HPDE6-E6E7 (cell line): ENCODE data around the gene MROH7.

Experiments
- DNase-seq: peaks from one replicate; pipeline ENCODE4 v3.0.0; 2011; ENCODE audit warnings: missing footprints; ENCODE audit errors: extremely low spot score

Gene MROH7

DNA sequence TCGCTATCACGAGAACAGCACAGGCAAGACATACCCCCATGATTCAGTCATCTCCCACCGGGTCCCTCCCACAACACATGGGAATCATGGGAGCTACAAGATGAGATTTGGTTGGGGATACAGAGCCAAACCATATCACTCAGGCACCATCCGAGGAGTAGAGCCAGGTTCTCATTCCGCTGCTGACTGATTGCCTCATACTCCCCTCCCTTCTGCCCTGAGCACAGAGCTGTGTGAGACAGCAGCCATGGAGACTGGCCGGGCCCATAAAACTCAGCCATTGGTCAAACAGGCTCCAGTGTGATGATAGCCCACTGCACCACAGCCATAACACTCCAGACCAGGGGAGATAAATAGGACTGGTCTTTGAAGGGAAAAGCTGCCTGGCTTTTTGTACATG lies 96.7 kb downstream of the MROH7 start:
- DNase-seq = no peak

DNA sequence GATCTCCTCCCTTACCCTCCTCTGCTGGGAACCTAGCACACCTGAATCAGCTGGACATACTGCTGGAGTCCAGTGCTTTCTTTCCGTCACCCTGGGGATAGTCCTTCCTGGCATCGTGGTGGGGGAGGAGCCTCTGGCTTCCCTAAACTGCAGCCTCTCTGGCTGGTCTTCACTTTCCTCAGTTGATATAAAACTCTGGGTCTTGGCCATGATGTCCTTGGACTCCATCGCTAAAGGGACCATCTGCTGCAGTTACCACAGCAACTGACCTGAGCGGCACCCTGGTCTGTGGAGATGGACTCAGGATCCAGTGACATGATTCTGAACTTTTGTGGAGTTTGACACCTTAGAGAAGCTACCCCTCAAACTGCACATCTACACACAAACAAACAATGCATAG lies 99.9 kb downstream of the MROH7 start:
- no peak for DNase-seq

DNA sequence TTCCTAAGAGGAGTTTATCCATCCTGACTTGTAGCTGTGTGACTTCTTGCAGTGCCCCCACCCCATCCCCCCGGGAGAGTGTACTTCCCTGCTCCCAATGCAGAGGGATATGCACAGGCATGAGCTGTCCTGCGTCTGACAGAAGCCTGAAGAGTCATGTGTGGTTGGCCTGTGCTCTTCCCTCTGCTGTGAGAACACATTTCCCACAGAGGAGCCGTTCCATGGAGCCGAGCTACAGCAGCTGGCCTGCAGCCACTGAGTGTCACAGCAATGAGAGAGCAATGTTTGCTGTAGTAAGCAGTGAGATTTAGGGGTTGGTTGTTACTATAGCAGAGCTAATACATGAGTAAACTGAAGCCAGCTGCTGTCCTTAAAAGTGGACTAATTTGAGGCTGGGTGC lies 100.7 kb downstream of the MROH7 start:
- no peak for DNase-seq

DNA sequence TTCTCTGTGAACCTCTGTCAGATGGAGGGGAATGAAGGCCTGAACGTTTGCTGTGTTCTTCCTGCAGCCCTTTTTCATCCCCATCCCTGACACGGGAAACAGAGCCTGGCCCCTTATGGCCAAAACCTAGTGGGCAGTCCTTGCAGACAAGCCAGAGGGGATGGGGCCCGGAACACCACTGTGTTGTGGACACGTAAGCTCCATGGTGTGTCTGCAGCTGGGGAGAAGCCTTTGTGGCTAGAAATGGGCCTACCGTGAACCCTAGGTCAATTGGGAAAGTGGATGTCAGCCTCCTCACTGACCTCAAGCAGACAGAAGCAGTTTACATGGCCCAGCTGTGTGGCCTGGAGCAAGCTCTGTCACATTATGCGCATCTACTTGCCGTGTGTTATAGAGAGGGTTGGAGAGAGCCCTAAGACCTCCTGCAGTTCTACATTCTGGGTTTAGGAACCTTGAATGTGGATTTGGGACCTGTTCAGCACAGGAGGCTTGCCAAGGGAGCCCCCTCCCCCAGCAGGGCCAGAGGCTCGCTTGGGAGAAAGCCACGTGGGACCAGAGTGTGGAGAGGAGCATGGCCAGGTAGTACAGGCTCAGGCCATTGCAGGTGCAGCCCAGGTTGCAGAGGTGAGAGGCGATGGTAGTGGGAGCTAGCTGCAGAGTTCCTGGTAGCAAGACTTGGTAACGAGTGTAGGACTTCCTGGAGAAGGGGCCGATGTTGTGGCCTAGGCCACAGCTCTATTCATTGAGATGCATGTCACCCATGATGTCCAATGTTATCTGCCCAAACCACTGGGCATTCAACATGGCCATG lies 102.0 kb downstream of the MROH7 start:
- no peak for DNase-seq

DNA sequence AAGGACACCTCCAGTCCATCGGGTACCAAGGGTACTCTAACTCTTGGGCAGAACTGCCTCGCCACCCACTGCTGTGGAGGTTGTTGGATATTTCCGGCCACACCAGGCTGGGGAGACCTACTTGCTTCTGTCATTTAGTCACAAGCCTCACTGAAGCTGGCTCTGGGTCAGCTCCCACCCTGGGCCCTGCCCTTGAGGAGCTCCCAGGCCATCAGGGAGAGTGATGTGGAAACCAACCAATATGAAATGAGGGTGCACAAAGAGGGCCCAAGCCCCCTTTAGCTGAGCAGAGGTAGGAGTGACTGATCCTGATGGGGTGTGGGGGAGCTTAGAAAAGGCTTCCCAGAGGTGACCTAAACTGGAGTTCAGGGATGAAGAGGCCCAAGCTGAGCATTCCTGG lies 103.1 kb downstream of the MROH7 start:
- no peak for DNase-seq

DNA sequence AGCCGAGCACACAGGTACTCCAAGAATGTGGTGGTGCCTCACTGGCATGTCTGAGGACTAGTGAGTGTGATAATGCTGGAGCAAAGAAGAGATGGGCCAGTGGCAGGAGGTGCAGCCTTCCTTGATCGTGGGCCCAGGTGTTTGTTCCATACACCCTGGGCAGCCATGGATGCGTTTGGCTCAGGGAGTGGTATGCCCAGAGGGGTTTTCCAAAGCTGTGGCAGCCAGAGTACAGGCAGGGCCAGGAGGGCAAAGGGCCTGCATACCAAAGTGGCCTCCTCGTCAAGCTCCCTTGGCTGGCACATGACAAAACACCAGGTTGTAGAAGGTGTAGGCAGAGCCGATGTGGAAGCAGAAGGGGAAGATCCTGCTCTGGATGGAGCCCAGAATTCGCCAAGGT lies 103.7 kb downstream of the MROH7 start:
- no peak for DNase-seq

DNA sequence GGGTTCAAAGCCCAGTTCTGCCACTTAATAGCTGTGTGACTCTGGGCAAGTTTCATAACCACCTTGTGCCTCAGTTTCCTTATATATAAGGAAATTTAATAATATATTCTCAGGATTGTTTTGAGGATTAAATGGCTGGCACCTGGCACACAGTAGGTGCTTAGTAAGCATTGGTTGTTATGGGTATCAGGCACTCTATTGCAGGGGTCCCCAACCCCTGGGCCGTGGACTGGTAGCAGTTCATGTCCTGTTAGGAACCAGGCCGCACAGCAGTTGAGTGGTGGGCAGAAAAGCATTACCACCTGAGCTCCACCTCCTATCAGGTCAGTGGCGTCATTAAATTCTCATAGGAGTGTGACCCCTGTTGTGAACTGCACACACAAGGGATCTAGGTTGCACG lies 104.3 kb downstream of the MROH7 start:
- DNase-seq = no peak

DNA sequence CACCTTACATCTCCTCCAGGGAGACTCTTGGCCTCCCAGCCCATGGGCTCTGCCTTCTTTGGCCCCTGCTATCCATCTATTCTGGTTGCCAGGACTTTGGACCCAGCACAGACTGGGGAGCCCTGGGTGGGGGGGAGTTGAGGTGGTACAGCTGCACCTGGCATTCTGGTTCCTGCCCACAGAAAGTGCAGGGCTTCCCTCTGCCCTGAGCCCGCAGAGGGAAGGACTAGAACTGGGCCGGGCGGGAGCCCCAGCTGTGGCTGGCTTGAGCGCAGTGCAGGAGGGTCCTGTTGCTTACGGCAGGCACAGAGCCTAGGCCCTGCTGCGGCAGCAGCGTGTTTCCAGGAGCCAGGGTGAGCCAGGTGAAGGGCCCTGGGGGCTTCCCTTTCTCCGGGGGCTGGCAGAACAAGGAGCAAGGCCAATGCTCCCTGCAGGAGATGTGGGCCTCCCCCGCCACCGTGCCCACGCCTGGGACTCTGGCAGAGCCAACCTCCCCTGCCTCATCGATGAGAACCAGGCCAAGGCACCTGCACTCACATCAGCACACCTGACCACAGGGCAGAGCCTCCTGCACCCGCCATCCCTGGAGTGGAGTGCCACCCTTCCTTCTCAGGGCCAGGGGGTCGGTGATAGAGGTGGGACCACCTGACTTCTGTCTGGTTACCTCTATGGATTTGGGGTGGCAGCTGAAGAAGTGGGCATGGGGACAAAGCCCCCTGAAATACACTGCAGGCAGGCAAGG lies 106.7 kb downstream of the MROH7 start:
- no peak for DNase-seq

DNA sequence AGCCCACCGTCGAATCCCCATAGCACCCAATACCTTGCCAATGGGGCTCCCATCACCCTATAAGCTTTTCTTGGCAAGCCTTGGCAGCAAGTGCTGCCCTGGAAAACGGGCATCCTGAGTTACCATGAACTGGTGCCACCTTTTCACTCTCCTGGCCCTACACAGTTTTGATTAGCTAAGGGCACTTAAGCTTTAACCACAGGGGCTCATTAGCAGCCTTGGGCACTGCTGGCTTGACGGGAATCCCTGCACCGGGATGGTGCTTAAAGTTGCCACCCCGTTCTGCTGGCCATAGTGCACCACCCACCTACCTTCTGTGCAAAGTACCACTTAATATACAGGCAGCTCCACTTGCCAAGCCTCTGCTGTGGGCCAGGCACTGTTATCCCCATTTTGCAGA lies 109.0 kb downstream of the MROH7 start:
- no peak for DNase-seq

DNA sequence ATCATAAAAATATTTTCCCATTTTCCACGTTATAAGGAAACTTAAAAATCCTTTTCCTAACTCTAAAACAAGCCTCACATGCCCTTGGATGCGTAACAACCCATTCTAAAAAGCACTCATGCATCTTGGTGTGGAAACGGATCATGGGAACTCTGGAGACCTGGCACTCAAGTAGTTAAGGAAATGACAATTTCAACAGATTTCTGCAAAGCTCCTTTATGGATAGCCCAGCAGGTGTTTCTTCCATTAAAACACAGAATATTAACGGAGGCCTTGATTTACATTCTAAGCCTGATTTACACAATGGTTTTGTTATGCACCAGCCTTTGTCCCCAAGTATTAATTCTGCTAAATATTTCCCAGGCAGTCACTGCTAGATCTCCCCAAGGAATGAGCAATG lies 109.8 kb downstream of the MROH7 start:
- DNase-seq = no peak

DNA sequence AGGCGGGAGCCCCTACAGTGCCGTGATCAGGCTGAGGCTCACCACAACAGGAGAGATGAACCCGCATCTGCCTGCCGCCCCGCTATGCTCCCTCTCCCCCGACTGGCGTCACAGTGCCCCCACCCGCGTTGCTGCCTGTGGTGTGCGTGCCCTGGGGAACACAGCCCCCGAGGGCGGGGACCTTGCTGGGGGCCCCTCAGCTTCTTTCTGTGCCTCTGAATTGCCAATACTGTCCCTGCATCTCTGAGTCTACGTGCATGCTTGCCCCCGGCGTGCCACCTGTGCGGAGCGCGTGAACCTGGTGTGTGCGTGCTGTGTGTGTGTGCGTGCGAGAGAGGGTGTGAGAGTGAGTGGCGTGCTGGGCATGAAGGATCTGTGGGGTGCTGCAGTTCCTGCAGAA lies 112.5 kb downstream of the MROH7 start:
- DNase-seq = no peak

DNA sequence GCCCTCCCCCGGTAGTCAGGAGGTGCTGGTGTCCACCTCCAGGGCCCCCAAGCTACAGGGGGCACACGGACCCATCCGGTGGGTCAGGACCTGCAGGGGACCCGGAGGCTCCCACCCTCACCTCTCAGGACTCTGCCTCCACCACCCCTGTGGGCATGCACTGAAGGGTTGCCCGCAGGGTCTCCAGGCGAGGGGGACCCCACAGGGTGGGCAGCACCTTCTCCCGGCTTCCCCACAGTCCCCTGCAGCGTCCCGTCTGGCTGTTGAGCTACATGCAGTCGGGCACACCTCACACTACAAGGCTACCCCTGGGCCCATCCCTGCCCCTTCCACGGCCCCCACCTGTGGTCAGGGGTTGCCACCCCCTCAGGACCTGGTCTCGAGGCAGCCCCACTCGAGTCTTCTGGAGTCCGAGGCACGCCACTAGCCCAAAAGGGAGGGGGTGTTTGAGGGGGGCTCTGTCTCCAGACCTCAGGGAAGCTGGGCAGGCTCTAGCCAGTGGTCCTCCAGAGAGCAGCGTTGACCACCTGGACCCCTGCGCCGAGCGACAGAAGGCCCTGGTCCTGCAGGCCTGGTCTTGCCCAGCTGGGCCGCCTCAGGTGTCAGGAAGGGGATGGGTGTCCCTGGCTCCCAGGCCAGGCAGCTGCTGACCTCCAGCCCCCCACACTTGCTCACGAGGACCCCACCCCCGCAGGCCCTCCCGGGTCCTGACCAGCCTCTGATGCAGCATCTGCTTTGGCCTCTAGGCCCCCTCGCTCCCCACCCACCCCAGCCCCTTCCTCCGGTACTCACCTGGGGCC lies 113.1 kb downstream of the MROH7 start:
- DNase-seq = no peak

DNA sequence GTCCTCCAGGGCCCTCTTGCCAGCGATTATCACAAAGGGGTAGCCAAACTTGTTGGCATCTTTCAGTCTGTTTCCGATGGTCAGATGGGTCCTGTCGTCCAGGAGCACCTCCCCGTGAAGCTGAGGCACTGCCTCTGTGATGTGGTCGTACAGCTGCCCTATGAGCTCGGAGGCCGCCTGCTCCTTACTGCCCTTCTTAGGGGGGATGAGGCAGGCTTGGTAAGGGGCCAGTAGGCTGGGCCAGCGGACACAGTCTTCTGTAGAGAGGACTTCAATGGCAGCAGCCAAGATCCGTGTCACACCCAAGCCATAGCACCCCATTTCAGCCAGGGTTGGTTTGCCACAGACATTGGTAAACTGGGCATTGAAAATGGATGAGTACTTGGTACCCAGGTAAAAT lies 116.2 kb downstream of the MROH7 start:
- no peak for DNase-seq

DNA sequence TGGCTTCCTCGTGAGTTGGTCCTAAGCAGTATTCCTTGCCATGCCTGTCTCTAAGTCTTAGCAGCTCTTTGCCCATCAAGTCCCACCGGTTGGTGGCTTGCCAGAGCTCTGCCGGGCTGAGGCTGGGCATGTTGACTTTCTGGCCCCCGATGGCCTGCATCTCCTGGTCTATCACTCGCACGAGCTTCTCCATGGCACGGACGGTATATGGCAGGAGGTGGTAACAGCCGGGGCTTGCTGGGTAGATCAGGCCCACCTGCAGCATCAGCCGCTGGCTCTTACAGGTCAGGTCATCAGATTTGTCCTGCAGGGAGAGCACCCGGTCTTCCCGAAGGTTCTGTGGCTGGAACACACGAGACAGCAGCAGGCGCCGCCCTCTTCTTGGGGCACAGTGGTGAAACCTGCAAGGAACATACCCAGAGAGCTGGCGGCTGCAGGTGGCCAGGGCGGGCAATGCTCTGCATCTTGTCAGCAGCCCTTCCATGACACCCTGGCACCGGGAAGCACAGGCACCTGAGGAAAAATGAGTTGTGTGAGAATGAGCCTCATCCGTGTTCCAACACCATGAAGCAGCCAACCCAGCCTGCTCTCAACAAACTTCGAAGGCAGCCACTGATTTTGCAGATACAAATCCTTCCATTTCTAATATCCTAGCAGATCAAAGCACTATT lies 117.2 kb downstream of the MROH7 start:
- DNase-seq = no peak
